ENCODE results near the gene TMEM243. TPM values are rescaled to one million over a fixed set of nuclear protein-coding genes. Genes with fewer than 3 reads are reported as not detected.

The TMEM243 gene
- total RNA-seq, 1 experiment from 2014 or later: 23.5 TPM

DNA sequence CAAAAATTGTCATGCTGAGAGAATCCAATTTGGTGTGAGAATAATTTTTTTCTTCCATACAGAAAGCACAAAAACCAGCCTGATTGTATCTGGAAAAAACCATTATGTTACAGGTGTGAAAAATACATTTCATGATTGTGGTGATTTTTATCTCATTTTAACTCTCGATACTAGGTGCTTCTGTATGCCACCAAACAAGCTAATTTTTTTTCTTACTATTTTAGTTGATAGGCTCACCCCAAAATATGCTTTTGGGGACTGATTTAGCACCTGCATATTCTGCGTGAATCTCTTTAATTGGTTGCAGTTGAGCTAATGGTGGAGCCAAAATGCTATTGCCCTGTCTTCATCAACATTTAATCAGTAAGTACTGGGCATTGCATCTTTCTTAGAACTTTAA, 65.4 kb downstream of the TMEM243 start:
- no peak overlapping the region for H2BK15ac ChIP-seq (ENCODE audit: low read depth, low read length)
- Mint-ChIP-seq H3K36me3 (ENCODE audit: insufficient read depth in 1 of 3, low read depth in 3 of 3) (peaks cover 3 to 20% (median 19%) of the 10 kb centered on the region in 3 experiments; a peak in 6 of 7 replicates), H3K27me3 (ENCODE audit: low read depth) (no peaks in the 10 kb centered on the region), H3K9me3 (peaks cover 0 to 4% of the 10 kb centered on the region in 2 experiments; a peak in 1 of 5 replicates), H3K4me3 (peak overlapping the region; percentile 97 to 98), H3K4me1 (peaks cover 25 to 31% of the 10 kb centered on the region in 2 experiments), H3K27ac (peak overlapping the region in 2 of 3 experiments; percentile 80 to 82; a peak in 2 of 7 replicates)
- H3K56ac ChIP-seq (ENCODE audit: insufficient read length, low read depth, low read length): no peak overlapping the region
- no peak overlapping the region for H2BK120ac ChIP-seq (ENCODE audit: low read depth, low read length, poor library complexity, severe bottlenecking)
- no peaks in the 10 kb centered on the region for H3K9me3 ChIP-seq (ENCODE audit: control insufficient read depth, low read depth, low read length)
- peaks cover 3% of the 10 kb centered on the region for H3K23me2 ChIP-seq (ENCODE audit: insufficient read length, low read depth, low read length, poor library complexity, severe bottlenecking)
- peaks cover 33% of the 10 kb centered on the region; the same call in 1 of the 2 replicates for H3K79me2 ChIP-seq (ENCODE audit: insufficient read depth, low read length)
- no peak overlapping the region for H2BK12ac ChIP-seq (ENCODE audit: insufficient read length, low read depth, low read length)
- H3K18ac ChIP-seq (ENCODE audit: insufficient read length, low read depth, low read length): no peak overlapping the region
- no peak overlapping the region for H3K4ac ChIP-seq (ENCODE audit: low read depth, low read length)
- H4K91ac ChIP-seq (ENCODE audit: insufficient read length, low read depth, low read length): no peak overlapping the region
- no peak for DNase-seq
- no peak overlapping the region for H3K23ac ChIP-seq (ENCODE audit: insufficient read length, low read depth, low read length)
- H3T11ph ChIP-seq (ENCODE audit: low read length): no peak overlapping the region
- TF ChIP-seq, protein P1, sequence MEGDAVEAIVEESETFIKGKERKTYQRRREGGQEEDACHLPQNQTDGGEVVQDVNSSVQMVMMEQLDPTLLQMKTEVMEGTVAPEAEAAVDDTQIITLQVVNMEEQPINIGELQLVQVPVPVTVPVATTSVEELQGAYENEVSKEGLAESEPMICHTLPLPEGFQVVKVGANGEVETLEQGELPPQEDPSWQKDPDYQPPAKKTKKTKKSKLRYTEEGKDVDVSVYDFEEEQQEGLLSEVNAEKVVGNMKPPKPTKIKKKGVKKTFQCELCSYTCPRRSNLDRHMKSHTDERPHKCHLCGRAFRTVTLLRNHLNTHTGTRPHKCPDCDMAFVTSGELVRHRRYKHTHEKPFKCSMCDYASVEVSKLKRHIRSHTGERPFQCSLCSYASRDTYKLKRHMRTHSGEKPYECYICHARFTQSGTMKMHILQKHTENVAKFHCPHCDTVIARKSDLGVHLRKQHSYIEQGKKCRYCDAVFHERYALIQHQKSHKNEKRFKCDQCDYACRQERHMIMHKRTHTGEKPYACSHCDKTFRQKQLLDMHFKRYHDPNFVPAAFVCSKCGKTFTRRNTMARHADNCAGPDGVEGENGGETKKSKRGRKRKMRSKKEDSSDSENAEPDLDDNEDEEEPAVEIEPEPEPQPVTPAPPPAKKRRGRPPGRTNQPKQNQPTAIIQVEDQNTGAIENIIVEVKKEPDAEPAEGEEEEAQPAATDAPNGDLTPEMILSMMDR (conservative IDR thresholded peaks at IDR 0.05): no peak
- WGBS (ENCODE audit: extremely low coverage, insufficient read length, low lambda C conversion rate): no CpG with 5 or more reads among the region's 2 CpGs
- no peaks in the 10 kb centered on the region for H4K20me1 ChIP-seq (ENCODE audit: control insufficient read depth, insufficient read depth, insufficient read length)
- no peaks in the 10 kb centered on the region for H3K79me1 ChIP-seq (ENCODE audit: insufficient read depth, low read depth, low read length, poor library complexity, severe bottlenecking)
- no peaks in the 10 kb centered on the region for H3K4me1 ChIP-seq (ENCODE audit: insufficient read depth, low read length)
- H3K14ac ChIP-seq (ENCODE audit: insufficient read depth, low read length): no peak overlapping the region
- no peaks in the 10 kb centered on the region for H3K27me3 ChIP-seq (ENCODE audit: insufficient read depth, low read length)
- H3K4me2 ChIP-seq (ENCODE audit: insufficient read depth, insufficient read length, low read length): peak overlapping the region; percentile 79
- H2AK5ac ChIP-seq (ENCODE audit: insufficient read length, low read length): no peak overlapping the region
- H3K9ac ChIP-seq (ENCODE audit: extremely low read depth, insufficient read length, low read length): peak overlapping the region; percentile 38
- no peak overlapping the region for H3K27ac ChIP-seq (ENCODE audit: insufficient read length, low read depth, low read length)
- no peak overlapping the region for H2BK5ac ChIP-seq (ENCODE audit: insufficient read length, low read length)
- no peak overlapping the region for H2AFZ ChIP-seq (ENCODE audit: low read length)
- no peak overlapping the region for H2BK20ac ChIP-seq (ENCODE audit: low read depth, low read length, poor library complexity, severe bottlenecking)
- no peak overlapping the region for H4K8ac ChIP-seq (replicated peaks; ENCODE audit: insufficient read length, low read depth, low read length)
- H4K5ac ChIP-seq (ENCODE audit: insufficient read length, low read depth, low read length): no peak overlapping the region
